ENCODE results near the gene TIGD6. TPM values are rescaled to one million over a fixed set of nuclear protein-coding genes. Genes with fewer than 3 reads are reported as not detected.

TIGD6 gene
- total RNA-seq, 4 donors from 2014 or later = 2.4 to 5.1 (median 3.8) TPM

GRCh38 chr5:150017226-150018005 is 17.0 kb upstream of the TIGD6 start:
- ATAC-seq = no peak
- no peak overlapping the region for H3K4me3 ChIP-seq
- WGBS, 2 donors (ENCODE audit: low coverage in 1 of 2) = 59 to 73% methylated on average over 6 of the region's 6 CpGs

GRCh38 chr5:150016537-150016936 is 16.1 kb upstream of the TIGD6 start:
- Histone ChIP-seq H3K27ac (no peak overlapping the region), H3K36me3 (peaks cover 19 to 88% of the 10 kb centered on the region in 2 donors), H3K4me3 (no peak overlapping the region), H3K4me1 (peaks cover 0 to 9% (median 0%) of the 10 kb centered on the region in 3 donors), H3K27me3 (no peaks in the 10 kb centered on the region), H3K9me3 (peaks cover 0 to 4% (median 0%) of the 10 kb centered on the region in 3 donors)
- ATAC-seq = no peak
- TF ChIP-seq POLR2A (IDR thresholded peaks at IDR 0.05) (no peak), EP300 (IDR thresholded peaks at IDR 0.05) (no peak), CTCF (IDR thresholded peaks at IDR 0.05) (no peak), POLR2AphosphoS5 (IDR thresholded peaks at IDR 0.05) (no peak)

More at GRCh38 chr5:150017226-150018005, 17.0 kb upstream of the TIGD6 start:
- TF ChIP-seq POLR2AphosphoS5 (IDR thresholded peaks at IDR 0.05) = peak; percentile 8
- TF ChIP-seq EP300 (IDR thresholded peaks at IDR 0.05) = no peak
- Histone ChIP-seq H3K36me3 (peaks cover 19 to 86% of the 10 kb centered on the region in 2 donors), H3K9me3 (peaks cover 0 to 4% (median 0%) of the 10 kb centered on the region in 3 donors), H3K4me1 (peaks cover 0 to 18% (median 4%) of the 10 kb centered on the region in 3 donors), H3K27me3 (no peaks in the 10 kb centered on the region), H3K27ac (no peak overlapping the region)

GRCh38 chr5:150015415-150015814 is 15.0 kb upstream of the TIGD6 start:
- Histone ChIP-seq H3K27me3 (no peaks in the 10 kb centered on the region), H3K4me3 (no peak overlapping the region), H3K27ac (no peak overlapping the region), H3K36me3 (peaks cover 17 to 88% of the 10 kb centered on the region in 2 donors), H3K9me3 (peaks cover 0 to 4% (median 0%) of the 10 kb centered on the region in 3 donors), H3K4me1 (no peaks in the 10 kb centered on the region)
- TF ChIP-seq EP300 (IDR thresholded peaks at IDR 0.05) (no peak), CTCF (IDR thresholded peaks at IDR 0.05) (no peak)
- no peak for ATAC-seq
- whole genome bisulfite sequencing, 2 donors (ENCODE audit: low coverage in 1 of 2) = 95 to 100% methylated on average over 3 of the region's 3 CpGs

DNA sequence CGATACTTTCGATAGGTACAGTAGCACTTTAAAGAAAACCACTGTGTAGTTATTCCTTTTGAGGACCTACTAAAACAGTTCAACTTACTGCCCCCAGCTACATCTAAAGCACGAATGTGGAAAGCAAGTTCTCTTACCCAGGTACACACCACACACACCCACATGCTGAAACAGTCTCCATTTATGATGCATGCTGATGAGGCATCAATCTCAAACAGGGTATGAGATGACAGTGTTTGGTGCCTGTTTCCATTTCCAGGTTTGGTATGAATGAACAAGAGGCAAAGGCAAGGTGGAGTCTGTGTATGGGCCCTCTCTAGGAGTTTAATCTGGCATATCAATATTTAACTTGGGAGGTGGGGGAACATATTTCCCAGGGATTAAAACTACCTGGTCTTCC is 14.0 kb upstream of the TIGD6 start:
- Histone ChIP-seq H3K4me3 (no peak overlapping the region), H3K27ac (no peak overlapping the region), H3K4me1 (no peaks in the 10 kb centered on the region), H3K36me3 (peaks cover 17 to 88% of the 10 kb centered on the region in 2 donors), H3K27me3 (no peaks in the 10 kb centered on the region), H3K9me3 (peaks cover 0 to 4% (median 0%) of the 10 kb centered on the region in 3 donors)
- no peak for ATAC-seq
- 93 to 100% methylated on average over 3 of the region's 3 CpGs for WGBS, 2 donors (ENCODE audit: low coverage in 1 of 2)
- TF ChIP-seq POLR2A (IDR thresholded peaks at IDR 0.05) (no peak), CTCF (IDR thresholded peaks at IDR 0.05) (no peak), POLR2AphosphoS5 (IDR thresholded peaks at IDR 0.05) (no peak), EP300 (IDR thresholded peaks at IDR 0.05) (no peak)

GRCh38 chr5:150013931-150014330 is 13.5 kb upstream of the TIGD6 start:
- no peak for ATAC-seq
- TF ChIP-seq EP300 (IDR thresholded peaks at IDR 0.05) = no peak
- no peak for TF ChIP-seq POLR2A (IDR thresholded peaks at IDR 0.05)
- TF ChIP-seq CTCF (IDR thresholded peaks at IDR 0.05) = no peak
- no peak for TF ChIP-seq POLR2AphosphoS5 (IDR thresholded peaks at IDR 0.05)
- H3K4me1 ChIP-seq = no peaks in the 10 kb centered on the region
- no peak overlapping the region for H3K4me3 ChIP-seq
- no peak overlapping the region for H3K27ac ChIP-seq
- H3K9me3 ChIP-seq = peaks cover 0 to 4% (median 0%) of the 10 kb centered on the region in 3 donors
- 88 to 96% methylated on average over 4 of the region's 4 CpGs for WGBS, 2 donors (ENCODE audit: low coverage in 1 of 2)
- peaks cover 17 to 88% of the 10 kb centered on the region in 2 donors for H3K36me3 ChIP-seq
- no peaks in the 10 kb centered on the region for H3K27me3 ChIP-seq

Measured in gastroesophageal sphincter (tissue), 4 donors.